IMR-90 (cell line): ENCODE results near the gene SHROOM3. TPM values are rescaled to one million over a fixed set of nuclear protein-coding genes. Genes with fewer than 3 reads are reported as not detected.

Source experiments
- ATAC-seq: fragments of 200-7000 bp; cut with Tn5 transposase; 2 replicates; pipeline ENCODE4 v1.9.1; 2020; ENCODE audit warnings: low read depth, mild to moderate bottlenecking, moderate library complexity
- BruUV-seq: library from RNA; stranded (reverse); fragments of 400-500 nt; replicated peaks from 2 replicates; lab custom pipeline; 2021; lab: Mats Ljungman, UMichigan
- CTCF ChIA-PET: fragments of 300-600 bp; formaldehyde crosslinking; extraction: SDS; loops from one replicate; lab custom pipeline; 2021; ENCODE audit warnings: antibody characterized with exemption; lab: Yijun Ruan, JAX
- POLR2A ChIA-PET: fragments of 300-600 bp; sonication (Branson Sonifier 250); formaldehyde crosslinking; loops from one replicate; lab custom pipeline; 2022; ENCODE audit warnings: antibody characterized with exemption; ENCODE audit not compliant: unreplicated experiment; lab: Charles Lee
- DNase-seq: peaks from one replicate; pipeline ENCODE4 v3.0.0; 2013
- H2AFZ ChIP-seq: replicated peaks from 2 replicates; pipeline ENCODE3; 2013; ENCODE audit warnings: low read length, mild to moderate bottlenecking; ENCODE audit not compliant: poor library complexity
- H2AK5ac ChIP-seq: 2 replicates; pipeline ENCODE4 v1.6.1; 2013; ENCODE audit warnings: low read depth, low read length, inconsistent platforms
- H2AK9ac ChIP-seq: replicated peaks from 2 replicates; pipeline ENCODE3; 2013; ENCODE audit warnings: mild to moderate bottlenecking, low read depth, low read length, moderate library complexity; ENCODE audit not compliant: poor library complexity
- H2BK120ac ChIP-seq: 2 replicates; pipeline ENCODE4 v1.6.1; 2013; ENCODE audit warnings: low read depth, low read length, inconsistent platforms
- H2BK15ac ChIP-seq: 3 replicates; pipeline ENCODE4 v1.6.1; 2013; ENCODE audit warnings: low read depth, low read length, inconsistent platforms
- H2BK20ac ChIP-seq: 2 replicates; pipeline ENCODE4 v1.6.1; 2013; ENCODE audit warnings: low read depth, mild to moderate bottlenecking, inconsistent platforms, low read length, moderate library complexity
- H2BK5ac ChIP-seq: 2 replicates; pipeline ENCODE4 v1.6.1; 2013; ENCODE audit warnings: mild to moderate bottlenecking, low read depth, low read length, inconsistent platforms; ENCODE audit not compliant: poor library complexity, severe bottlenecking
- H3K14ac ChIP-seq: replicated peaks from 2 replicates; pipeline ENCODE4 v1.6.1; 2013; ENCODE audit warnings: low read depth, low read length, inconsistent platforms
- H3K18ac ChIP-seq: 2 replicates; pipeline ENCODE4 v1.6.1; 2013; ENCODE audit warnings: low read depth, low read length, control low read depth
- H3K23ac ChIP-seq: 2 replicates; pipeline ENCODE4 v1.6.1; 2013; ENCODE audit warnings: low read depth, low read length, inconsistent platforms
- H3K27ac ChIP-seq: 2 replicates; pipeline ENCODE4 v1.5.1; 2013; ENCODE audit warnings: mild to moderate bottlenecking, control low read depth, low read length; ENCODE audit not compliant: insufficient read depth
- H3K27me3 ChIP-seq: 2 replicates; pipeline ENCODE4 v1.6.1; 2013; ENCODE audit warnings: low read length; ENCODE audit not compliant: control insufficient read depth, insufficient read depth
- H3K36me3 ChIP-seq: 2 replicates; pipeline ENCODE4 v1.6.1; 2013; ENCODE audit warnings: low read length, mixed read lengths; ENCODE audit not compliant: control insufficient read depth, insufficient read depth
- H3K4ac ChIP-seq: 2 replicates; pipeline ENCODE4 v1.6.1; 2013; ENCODE audit warnings: low read depth, low read length, inconsistent platforms
- H3K4me1 ChIP-seq: 2 replicates; pipeline ENCODE4 v1.6.1; 2013; ENCODE audit warnings: low read length, mixed read lengths; ENCODE audit not compliant: control insufficient read depth, insufficient read depth
- H3K4me2 ChIP-seq: 2 replicates; pipeline ENCODE4 v1.6.1; 2013; ENCODE audit warnings: low read depth, mild to moderate bottlenecking, control low read depth, low read length, moderate library complexity
- H3K4me3 ChIP-seq: 2 replicates; pipeline ENCODE4 v1.5.1; 2013; ENCODE audit warnings: low read depth, mild to moderate bottlenecking, control low read depth, low read length, moderate library complexity; ENCODE audit not compliant: insufficient read depth
- H3K56ac ChIP-seq: 2 replicates; pipeline ENCODE4 v1.6.1; 2013; ENCODE audit warnings: low read length, inconsistent platforms; ENCODE audit not compliant: insufficient read depth; ENCODE audit errors: extremely low read depth
- H3K79me1 ChIP-seq, 2 experiments: 2 replicates each; pipeline ENCODE4 v1.6.1; 2013; ENCODE audit warnings: low read length in 2 of 2, inconsistent platforms in 1 of 2, low read depth in 1 of 2
- H3K9ac ChIP-seq: 2 replicates; pipeline ENCODE4 v1.6.1; 2013; ENCODE audit warnings: low read depth, low read length, control low read depth
- H3K9me1 ChIP-seq: 2 replicates; pipeline ENCODE4 v1.6.1; 2013; ENCODE audit warnings: low read length, inconsistent platforms; ENCODE audit not compliant: insufficient read depth
- H3K9me3 ChIP-seq: 2 replicates; pipeline ENCODE4 v1.6.1; 2013; ENCODE audit warnings: low read length; ENCODE audit not compliant: control insufficient read depth, insufficient read depth
- H4K20me1 ChIP-seq: 2 replicates; pipeline ENCODE4 v1.6.1; 2013; ENCODE audit warnings: low read length, inconsistent platforms; ENCODE audit not compliant: insufficient read depth
- H4K5ac ChIP-seq: 2 replicates; pipeline ENCODE4 v1.6.1; 2013; ENCODE audit warnings: mild to moderate bottlenecking, low read depth, low read length, control low read depth
- H4K8ac ChIP-seq, 2 experiments: 2 replicates each; pipeline ENCODE4 v1.6.1; 2013; ENCODE audit warnings: low read depth in 2 of 2, low read length in 2 of 2, control low read depth in 1 of 2, inconsistent platforms in 1 of 2
- H4K91ac ChIP-seq: 2 replicates; pipeline ENCODE4 v1.6.1; 2013; ENCODE audit warnings: low read depth, low read length, inconsistent platforms; ENCODE audit not compliant: insufficient read depth
- CEBPB ChIP-seq: IDR thresholded peaks from 2 replicates; pipeline ENCODE4 v1.6.1; 2012; ENCODE audit warnings: low read depth, low read length, improper control_type of control experiment
- ELK1 ChIP-seq: fragments of 150-350 bp; IDR thresholded peaks from 2 replicates; pipeline ENCODE4 v1.6.1; 2016; ENCODE audit warnings: low read depth, mild to moderate bottlenecking, low read length, moderate library complexity, borderline replicate concordance
- MAFK ChIP-seq: IDR thresholded peaks from 2 replicates; pipeline ENCODE4 v1.6.1; 2012; ENCODE audit warnings: low read depth, low read length, improper control_type of control experiment
- MXI1 ChIP-seq: IDR thresholded peaks from 2 replicates; pipeline ENCODE4 v1.6.1; 2012; ENCODE audit warnings: low read depth, mild to moderate bottlenecking, low read length, moderate library complexity, borderline replicate concordance
- RAD21 ChIP-seq: IDR thresholded peaks from 2 replicates; pipeline ENCODE4 v1.6.1; 2012; ENCODE audit warnings: low read length, improper control_type of control experiment
- RCOR1 ChIP-seq: IDR thresholded peaks from 2 replicates; pipeline ENCODE4 v1.6.1; 2012; ENCODE audit warnings: mild to moderate bottlenecking, low read length, improper control_type of control experiment; ENCODE audit not compliant: insufficient replicate concordance
- WGBS, 2 experiments: methylation state at CpG; one replicate each; pipeline versions ENCODE4 v1.1.5 to v1.1.7; 2013; ENCODE audit warnings: missing lambda C conversion rate in 2 of 2; ENCODE audit not compliant: insufficient read length in 1 of 2; ENCODE audit errors: extremely low coverage in 2 of 2; 5-methylcytosine and 5-hydroxymethylcytosine counted together
- dilution Hi-C: fragments of 300-500 bp; cut with HindIII; formaldehyde crosslinking; loops from one replicate; pipeline ENCODE4 v1.14.3; 2018; ENCODE audit warnings: low sequenced_read_pairs; ENCODE audit not compliant: unreplicated experiment
- in situ Hi-C: fragments of 300-500 bp; cut with MboI; formaldehyde crosslinking; loops from 3 replicates; pipeline ENCODE4 v1.14.3; 2019; ENCODE audit warnings: low sequenced_read_pairs, inconsistent platforms, mixed read lengths
- intact Hi-C: fragments of 100-400 bp; cut with micrococcal nuclease; formaldehyde crosslinking; loops from 2 replicates; pipeline ENCODE4 v1.10.0; 2022
- polyA plus RNA-seq, 3 experiments: library from polyadenylated mRNA; depleted of rRNA; stranded (reverse); fragments of >200 nt; gene quantifications; 2 replicates each; pipeline ENCODE4 v1.2.3, GENCODE V29; 2012; ENCODE audit warnings: low replicate concordance in 1 of 3
- total RNA-seq: library from RNA; depleted of rRNA; stranded (reverse); fragments of >200 nt; gene quantifications from 2 replicates; pipeline ENCODE4 v1.2.3, GENCODE V29; 2012

Gene SHROOM3
- total and polyA plus RNA-seq, 2 of the 4 experiments (the other 2 are of a cell fraction), result 10.8 to 19.5 TPM

GRCh38 chr4:76607266-76607799 is 172.3 kb downstream of the SHROOM3 start:
- H4K5ac ChIP-seq, result no peak overlapping the region; the same call in 1 of the 2 replicates
- DNase-seq (peak; percentile 47), ATAC-seq (peak; percentile 41; the same call in 1 of the 2 replicates)
- TF ChIP-seq RAD21 (no peak), MAFK (no peak), CEBPB (no peak), MXI1 (no peak), RCOR1 (no peak), ELK1 (no peak)
- H3K4me2 ChIP-seq, result no peak overlapping the region
- no peaks in the 10 kb centered on the region for H3K9me3 ChIP-seq
- H2AK5ac ChIP-seq, result no peak overlapping the region
- H4K91ac ChIP-seq, result peak overlapping the region; percentile 82; the same call in 1 of the 2 replicates
- no CpG with 5 or more reads among the region's 3 CpGs for WGBS, 2 experiments
- H3K4me1 ChIP-seq, result peaks cover 13% of the 10 kb centered on the region
- H3K79me1 ChIP-seq, result peaks cover 0 to 16% of the 10 kb centered on the region in 2 experiments; a peak in 3 of 4 replicates
- POLR2A ChIA-PET, result no interaction called here
- H4K8ac ChIP-seq, result peak overlapping the region in 1 of 2 experiments; percentile 56; a peak in 2 of 4 replicates
- H3K56ac ChIP-seq, result no peak overlapping the region
- dilution Hi-C loops, result no loop called here
- no peaks in the 10 kb centered on the region for H3K36me3 ChIP-seq
- H3K4ac ChIP-seq, result peak overlapping the region; percentile 37; the same call in 1 of the 2 replicates
- peak overlapping the region; percentile 88 for H2BK20ac ChIP-seq
- H3K18ac ChIP-seq, result no peak overlapping the region
- H2BK120ac ChIP-seq, result peak overlapping the region; percentile 85
- H4K20me1 ChIP-seq, result no peaks in the 10 kb centered on the region
- BruUV-seq, result no TSS peak
- peak overlapping the region; percentile 70 for H2BK5ac ChIP-seq
- no peak overlapping the region for H3K9ac ChIP-seq
- H3K27me3 ChIP-seq, result no peaks in the 10 kb centered on the region
- no peak overlapping the region for H2AFZ ChIP-seq
- no peak overlapping the region for H2AK9ac ChIP-seq
- in situ Hi-C loops, result no loop called here
- intact Hi-C loops, result loop anchor here (5.0 kb wide), 1 partner anchor 45 kb away; no protein-coding TSS in a partner anchor
- CTCF ChIA-PET, result interaction anchor here (1.0 to 1.3 kb wide), 2 partner anchors 15 to 17 kb away, joined by 3 read pairs; no protein-coding TSS in a partner anchor
- no peak overlapping the region for H3K4me3 ChIP-seq
- H2BK15ac ChIP-seq, result no peak overlapping the region
- H3K27ac ChIP-seq, result no peak overlapping the region
- H3K9me1 ChIP-seq, result peaks cover 18% of the 10 kb centered on the region
- 0 out of 2 replicates have a peak overlapping the region, but pooled peaks have one; percentile 18 for H3K23ac ChIP-seq
- H3K14ac ChIP-seq, result 0 out of 2 replicates have a peak overlapping the region, but pooled peaks have one; percentile 16
